Suppressor macrophage treated with lipopolysaccharide for 4 hours (primary cell): ENCODE results near the gene TDRD3.
"Not testable (repeated sequence)": the region's sequence is repeated elsewhere in the genome, so short reads cannot be mapped to it uniquely, and the experiment has no call there.

ENCODE experiments used
- DNase-seq: peaks from one replicate; pipeline ENCODE4 v3.0.0-alpha.2; 2020

TDRD3 gene

DNA sequence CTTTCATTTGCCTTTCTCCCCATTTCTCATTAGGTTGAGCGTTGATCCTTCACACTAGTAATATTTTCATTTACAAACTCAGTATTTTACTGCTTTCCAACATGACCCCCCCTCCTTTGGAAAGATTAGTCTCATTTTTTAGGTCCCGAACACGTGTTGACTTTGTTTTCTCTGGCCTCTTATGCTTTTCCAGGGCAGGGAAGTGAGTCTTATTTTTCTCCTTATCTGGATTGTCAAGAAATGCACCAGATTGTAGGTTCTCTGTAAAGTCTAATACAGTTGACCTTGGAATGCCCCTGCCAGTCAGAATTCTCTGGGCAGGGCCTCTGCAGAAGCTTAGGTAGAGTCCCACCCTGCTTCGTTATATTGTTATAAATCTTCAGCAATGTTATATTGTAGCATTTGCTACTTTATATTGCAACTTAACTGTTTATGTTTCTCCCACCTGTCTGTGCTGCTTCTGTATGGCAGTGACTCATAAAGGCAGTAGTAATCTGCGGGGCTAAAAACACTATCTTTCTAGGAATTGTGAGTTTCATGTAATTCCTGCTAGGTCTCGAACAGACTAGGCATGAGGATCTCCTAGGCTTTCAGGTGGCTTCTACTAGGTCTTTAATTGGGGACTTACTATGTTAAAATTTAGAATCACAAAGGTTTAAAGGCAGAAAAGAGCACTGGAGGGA, 2.0 kb downstream of the TDRD3 start:
- DNase-seq = no peak

DNA sequence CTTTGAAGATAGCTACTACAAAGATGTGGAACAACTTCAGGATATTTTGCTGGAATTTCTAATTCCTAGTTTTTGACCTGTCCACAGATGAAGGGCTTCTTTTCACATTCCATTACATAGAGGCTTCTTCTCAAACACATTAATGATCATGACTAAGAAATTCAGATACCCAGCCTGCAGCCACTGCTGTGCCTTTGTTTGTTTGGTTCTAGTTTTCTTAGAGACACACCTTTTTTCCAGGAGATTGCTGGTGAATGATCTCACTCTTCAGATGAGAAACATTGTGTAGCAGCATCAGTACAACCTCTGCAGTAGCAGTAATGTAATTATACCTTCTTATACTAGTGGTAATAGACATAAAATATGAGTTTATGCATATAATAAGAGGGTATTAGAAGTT, 5.0 kb downstream of the TDRD3 start:
- DNase-seq = no peak

DNA sequence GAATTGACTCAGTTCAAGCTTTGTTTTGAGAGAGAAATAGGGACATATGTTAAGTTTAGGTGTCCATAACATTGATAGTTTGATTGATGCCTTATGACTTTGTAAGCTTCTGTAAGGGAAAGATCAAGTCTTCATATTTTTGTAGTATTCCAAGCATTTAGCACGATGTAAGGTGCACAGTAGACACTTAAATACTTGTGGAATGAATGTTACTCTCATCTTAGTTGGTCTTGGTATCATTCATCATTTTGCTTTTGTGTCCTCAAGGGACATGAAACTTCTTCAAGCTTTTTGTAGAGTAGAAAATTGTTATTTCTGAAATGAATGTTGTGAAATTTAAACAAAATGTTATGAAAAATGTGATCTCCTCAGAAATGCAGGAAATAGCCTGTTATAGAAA, 10.1 kb downstream of the TDRD3 start:
- no peak for DNase-seq

DNA sequence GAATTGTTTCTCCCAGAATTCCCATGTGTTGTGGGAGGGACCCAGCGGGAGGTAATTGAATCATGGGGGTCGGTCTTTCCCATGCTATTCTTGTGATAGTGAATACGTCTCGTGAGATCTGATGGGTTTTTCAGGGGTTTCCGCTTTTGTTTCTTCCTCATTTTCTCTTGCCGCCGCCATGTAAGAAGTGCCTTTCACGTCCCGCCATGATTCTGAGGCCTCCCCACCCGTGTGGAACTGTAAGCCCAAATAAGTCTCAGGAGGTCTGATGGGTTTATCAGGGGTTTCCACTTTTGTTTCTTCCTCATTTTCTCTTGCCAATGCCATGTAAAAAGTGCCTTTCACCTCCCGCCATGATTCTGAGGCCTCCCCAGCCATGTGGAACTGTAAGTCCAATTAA, 10.8 kb downstream of the TDRD3 start:
- not testable (repeated sequence) for DNase-seq

DNA sequence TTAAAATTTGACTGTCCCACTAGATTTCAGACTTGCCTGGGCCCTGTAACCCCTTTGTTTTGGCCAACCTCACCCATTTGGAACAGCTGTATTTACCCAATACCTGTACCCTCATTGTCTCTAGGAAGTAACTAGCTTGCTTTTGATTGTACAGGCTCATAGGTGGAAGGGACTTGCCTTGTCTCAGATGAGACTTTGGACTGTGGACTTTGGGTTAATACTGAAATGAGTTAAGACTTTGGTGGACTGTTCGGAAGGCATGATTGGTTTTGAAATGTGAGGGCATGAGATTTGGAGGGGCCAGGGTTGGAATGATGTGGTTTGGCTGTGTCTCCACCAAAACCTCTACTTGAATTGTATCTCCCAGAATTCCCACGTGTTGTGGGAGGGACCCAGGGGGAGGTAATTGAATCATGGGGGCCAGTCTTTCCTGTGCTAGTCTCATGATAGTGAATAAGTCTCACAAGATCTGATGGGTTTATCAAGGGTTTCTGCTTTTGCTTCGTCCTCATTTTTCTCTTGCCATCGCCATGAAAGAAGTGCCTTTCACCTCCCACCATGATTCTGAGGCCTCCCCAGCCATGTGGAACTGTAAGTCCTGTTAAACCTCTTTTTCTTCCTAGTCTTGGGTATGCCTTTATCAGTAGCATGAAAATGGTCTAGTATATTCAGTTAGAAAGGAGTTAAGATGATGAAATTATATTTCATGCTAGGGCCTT, 12.7 kb downstream of the TDRD3 start:
- not testable (repeated sequence) for DNase-seq

DNA sequence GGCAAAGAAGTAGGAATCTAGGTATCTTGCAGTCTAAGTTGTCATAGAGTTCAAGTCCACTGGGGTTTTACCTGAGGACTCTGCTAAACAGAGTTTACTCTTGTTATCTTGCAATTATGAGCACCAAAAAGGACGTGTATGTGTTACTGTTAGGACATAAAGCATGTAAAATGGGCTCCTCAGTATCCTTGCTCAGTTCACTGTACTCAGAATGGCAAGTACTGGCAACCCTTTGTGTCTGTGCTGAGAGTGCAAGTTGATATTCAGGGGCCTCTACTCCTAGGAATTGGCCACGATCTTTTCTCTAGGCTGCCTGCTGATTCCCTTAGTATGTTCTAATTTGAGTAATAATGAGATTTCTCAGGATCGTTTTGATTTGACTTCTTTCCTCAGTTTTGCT, 13.3 kb downstream of the TDRD3 start:
- no peak for DNase-seq

DNA sequence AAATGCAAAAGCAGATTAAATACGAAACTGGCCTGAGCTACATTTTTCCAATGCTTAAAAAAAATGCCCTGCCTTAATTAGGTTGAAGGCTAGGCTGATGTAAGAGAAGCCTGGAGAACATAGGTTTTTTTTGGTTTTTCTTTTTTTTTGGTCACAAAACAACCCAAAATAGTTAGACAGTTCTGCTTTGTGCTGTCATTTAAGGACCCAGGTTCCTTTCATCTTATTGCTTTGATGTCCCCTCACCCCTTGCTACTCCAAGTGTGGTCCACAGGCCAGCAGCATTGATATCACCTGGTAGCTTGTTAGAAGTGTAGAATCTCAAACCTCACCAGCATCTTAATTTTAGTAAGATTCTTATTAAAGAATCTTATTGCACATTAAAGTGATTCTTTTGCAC, 14.4 kb downstream of the TDRD3 start:
- no peak for DNase-seq

DNA sequence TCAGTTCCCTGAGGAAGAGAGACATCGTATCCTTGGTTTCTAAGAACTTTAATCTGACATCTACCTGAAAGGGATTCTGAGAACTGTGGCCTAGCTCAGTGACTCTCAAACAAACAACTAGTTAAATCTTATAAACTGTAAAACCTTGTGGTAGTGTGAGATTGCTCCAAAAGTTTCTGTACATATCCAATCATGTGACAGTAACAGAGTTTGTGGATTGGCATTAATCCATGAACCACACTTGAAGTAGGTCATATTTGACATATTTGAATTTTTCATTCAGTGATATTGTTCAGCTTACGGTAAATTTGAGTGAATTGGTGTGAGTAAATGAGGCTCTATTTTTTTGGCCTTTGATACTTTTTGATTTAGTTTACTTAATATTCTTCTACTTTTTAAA, 15.0 kb downstream of the TDRD3 start:
- no peak for DNase-seq

DNA sequence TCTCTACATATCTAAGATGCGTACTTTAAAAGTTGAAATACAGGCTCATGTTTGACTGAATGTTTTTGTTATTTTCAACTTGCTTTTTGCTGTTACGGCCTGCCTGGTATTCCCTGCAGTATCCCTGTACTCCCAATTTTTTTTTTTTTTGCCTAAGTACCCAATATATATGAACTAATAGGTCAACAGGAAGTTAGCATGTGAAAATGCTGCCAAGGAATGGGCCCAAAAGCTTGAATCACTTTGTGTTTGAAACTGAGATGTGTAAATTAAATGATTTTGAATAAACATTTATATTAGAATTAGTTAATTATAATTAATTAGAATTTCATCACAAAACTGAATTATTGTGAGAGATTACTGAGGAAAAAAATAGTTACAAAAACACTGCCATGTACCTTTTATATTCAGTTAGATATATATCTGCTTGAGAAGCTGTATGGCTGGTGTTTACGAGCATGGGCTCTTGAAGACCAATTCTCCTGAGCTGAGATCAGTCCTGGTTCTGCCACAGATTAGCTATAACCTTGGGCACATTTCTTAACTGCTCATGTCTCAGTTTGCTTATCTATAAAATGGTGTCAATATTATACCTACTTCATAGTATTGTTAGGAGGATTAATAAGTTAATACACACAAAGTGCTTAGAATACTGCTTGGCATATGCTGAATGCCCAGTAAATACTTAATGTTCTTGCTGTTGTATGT, 16.0 kb downstream of the TDRD3 start:
- no peak for DNase-seq

DNA sequence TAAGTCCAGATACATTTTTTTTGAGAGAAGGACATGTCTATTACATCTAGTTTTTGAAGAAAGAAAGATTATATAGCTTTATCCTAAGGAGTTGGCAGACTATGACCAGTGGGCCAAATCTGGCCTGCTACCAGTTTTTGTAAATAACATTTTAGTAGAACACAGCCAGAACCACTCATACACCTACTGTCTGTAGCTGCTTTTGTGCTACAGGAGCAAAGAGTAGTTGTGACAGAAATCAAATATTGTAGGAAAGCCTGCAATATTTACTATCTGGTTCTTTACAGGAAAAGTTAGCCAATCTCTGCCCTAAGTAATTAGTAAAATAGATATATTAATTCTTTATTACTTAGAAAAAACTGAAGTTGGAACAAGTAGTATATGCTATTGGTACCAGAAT, 17.2 kb downstream of the TDRD3 start:
- DNase-seq = no peak

DNA sequence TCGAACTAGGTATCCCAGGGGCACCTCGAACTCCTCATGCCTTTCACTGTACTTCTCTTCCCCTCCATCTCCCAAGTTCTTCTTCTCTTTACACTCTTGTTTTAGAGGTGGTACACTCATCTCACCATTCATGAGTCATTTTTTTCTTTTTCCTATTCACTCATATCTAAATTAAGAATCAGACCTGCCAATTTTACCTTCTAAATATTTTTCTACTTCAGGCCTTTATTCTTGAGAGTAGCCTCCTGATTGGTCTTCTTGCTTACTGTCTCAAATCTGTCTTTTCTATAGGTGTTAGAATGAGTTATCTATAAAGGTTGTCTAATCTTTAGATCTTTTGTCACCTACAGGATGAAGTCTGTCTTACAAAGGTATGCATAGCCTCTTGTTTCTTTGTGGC, 20.7 kb downstream of the TDRD3 start:
- DNase-seq = no peak

DNA sequence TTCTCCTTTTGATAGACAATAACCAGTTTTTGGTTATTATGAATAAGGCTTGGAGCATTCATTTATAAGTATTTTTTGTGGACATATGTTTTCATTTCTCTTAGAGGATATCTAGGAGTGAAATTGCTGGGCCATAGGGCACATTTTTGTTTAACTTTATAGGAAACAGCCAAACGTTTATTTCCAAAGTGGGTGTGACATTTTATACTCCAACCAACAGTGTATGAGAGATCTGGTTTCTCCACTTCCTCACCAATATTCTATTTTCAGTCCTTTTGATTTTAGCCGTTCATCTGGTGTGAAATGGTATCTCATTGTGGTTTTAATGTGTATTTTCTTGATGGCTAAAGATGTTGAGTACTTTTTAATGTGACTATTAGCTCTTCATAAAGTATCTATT, 21.9 kb downstream of the TDRD3 start:
- DNase-seq = no peak

DNA sequence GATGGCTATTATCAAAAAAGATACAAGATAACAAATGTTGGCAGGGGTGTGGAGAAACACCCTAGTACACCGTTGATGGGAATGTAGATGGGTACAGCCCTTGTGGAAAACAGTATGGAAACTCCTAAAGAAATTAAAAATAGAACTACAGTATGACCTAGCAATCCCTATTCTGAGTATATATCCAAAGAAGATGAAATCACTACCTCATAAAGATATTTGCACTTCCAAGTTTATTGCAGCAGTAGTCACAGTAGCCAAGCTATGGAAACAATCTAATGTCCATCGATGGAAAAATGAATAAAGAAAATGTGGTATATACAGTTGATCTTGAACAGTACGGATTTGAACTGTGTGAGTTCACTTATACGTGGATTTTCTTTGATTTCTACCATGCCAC, 28.3 kb downstream of the TDRD3 start:
- no peak for DNase-seq

DNA sequence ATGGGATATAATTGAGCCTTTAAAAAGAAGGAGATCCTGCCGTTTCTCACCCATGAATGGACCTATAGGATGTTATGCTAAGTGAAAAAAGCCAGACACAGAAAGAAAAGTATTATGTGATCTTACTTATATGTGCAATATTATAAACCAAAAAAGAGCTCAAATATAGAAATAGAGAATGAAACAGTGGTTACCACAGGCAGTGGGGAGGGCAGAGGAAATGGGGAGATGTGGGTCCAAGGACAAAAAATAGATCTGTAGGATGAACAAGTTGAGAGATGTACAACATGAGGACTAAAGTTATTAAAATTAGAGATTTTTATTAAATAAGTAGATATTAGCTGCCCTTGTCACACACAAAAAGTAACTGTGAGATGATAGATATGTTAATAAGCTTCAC, 29.1 kb downstream of the TDRD3 start:
- DNase-seq = no peak

DNA sequence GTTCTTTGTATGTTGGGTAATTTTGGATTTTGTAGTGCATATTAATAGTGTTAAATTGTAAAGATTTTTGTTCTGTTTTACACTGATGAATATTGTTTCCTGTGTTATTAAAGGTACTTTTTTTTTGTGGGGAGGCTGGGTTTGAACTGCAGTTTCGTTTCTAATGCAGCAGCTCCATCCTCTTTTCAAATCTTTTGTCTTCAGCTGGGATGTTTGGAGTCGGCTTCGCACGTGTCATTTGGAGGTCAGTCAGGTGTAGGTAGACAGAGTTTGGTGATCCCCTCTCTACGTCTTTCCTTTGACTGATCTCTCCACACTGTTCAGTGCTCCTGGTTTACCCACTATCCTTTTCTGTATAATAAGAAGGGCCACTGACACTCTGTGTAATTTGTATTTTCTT, 30.3 kb downstream of the TDRD3 start:
- DNase-seq = no peak

DNA sequence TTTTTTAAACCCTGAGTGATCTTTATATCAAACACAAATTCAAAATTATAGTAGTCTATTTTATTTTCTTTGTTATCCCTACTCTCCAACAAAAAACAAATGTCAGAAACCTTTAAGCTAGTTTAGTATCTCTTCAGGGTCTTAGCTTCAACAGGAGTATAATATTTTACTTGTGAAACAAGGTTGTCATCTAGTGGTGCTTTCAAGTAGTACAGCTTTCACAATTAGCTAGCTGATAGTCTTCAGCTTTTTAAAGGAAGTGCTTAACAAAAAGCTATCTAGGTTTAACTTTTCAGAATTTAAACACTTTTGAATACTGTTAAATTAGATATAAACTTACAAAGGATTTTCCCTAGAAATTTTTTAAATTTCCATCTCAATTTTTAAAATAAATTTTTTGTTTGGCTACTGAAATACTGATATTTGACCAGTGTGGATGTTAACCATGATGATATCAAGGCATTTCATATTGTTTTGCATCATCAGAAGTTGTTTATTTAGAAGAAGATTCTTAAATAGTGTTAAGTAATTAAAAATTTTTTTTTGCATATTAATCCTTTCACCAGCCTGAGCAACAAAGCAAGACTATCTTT, 34.2 kb downstream of the TDRD3 start:
- DNase-seq = peak; percentile 69

DNA sequence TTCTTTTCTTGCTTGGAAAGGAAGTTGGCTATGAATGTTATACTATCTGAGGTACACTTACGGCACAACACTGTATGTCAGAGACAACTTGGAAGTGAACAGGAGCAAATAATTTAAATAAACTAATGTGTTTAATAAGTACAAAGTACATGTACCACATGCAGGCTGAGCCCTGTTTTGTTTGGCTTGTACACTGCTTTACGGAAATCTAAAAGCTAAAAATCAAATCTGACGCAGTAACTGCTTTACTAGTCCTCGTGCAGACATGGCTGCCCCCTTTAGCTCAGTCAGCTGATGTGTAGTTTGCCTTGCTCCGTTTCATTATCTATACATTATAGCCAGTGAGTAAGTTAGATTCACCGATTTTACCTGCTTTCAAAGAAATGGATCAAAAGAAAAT, 36.5 kb downstream of the TDRD3 start:
- DNase-seq = no peak

DNA sequence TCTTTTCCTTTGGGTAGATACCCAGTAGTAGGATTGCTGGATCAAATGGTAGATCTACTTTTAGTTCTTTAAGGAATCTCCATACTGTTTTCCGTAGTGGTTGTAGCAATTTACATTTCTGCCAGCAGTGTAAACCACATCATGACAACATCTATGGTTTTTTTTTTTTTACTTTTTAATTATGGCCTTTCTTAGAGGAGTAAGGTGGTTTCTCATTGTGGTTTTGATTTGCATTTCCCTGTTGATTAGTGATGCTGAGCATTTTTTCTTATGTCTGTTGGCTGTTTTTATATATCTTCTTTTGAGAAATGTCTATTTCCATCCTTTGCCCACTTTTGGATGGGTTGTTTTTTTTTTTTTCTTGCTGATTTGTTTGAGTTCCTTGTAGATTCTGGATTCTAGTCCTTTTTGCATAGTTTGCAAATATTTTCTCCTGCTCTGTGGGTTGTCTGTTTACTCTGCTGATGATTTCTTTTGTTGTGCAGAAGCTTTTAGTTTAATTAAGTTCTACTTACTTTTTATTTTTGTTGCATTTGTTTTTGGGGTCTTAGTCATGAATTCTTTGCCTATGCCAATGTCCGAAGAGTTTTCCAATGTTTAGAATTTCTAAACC, 38.8 kb downstream of the TDRD3 start:
- no peak for DNase-seq

DNA sequence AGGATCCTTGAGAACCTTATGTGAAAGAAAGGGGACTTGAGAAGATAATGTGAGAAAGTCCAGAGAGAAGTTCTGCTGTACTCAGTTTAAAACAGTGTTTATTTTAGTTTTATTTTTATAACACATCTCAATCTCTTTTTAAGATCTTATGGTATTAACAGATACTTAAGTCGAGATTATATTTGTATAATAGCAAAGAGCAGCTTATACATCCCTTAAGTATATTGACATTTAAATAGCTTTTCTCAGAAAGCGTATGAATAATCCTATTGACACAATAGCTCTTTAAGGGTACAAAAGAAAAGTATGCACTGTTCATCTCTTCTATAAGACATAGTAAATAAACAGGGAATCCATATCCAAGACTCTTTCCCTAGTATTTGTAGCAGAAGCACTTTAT, 42.2 kb downstream of the TDRD3 start:
- no peak for DNase-seq

DNA sequence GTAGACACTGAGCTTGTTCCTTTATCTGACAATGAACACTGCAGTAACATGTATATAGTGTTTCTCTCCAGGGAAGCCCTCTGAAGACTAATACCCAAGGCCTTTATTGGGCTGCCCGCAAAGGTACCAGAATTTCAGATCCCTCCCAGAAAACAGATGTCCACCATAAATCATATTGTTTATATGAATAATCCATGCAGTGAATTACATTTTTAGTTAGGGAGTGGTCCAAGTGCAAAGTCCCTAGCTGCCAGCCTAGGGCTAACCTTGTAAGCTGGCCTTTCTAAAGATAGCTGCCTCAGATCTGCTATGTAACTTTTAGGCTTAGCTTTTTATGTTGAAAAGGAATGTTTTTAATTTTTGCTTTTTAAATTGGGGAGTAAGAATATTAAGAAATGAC, 44.7 kb downstream of the TDRD3 start:
- no peak for DNase-seq

DNA sequence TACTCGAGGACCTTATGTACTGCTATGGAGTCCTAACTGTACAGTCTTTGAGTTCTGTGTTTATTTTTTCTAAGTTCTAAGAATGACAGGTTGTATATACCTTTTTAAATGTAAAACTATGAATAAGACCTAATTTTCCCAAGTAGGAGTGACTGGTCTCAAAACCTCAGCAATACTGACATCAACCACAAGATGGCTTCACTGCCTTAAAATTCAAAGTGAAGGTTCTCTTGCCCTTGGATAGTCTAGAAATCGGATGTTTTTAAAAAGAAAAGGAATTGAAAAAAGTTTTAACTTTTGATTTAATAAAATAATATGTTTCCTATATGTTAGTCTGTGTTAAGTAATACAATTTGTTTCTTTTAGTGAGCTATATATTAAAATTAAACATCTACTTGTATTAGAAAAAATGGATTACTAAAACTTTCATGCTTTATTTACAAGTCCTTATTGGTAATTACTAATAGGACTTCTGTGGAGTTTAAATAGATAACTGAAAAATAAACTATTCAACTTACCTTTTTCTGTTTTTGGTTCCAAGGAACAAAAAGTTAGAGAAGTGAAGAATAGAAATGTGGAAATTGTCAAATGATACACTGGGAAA, 52.0 kb downstream of the TDRD3 start:
- peak; percentile 58 for DNase-seq

DNA sequence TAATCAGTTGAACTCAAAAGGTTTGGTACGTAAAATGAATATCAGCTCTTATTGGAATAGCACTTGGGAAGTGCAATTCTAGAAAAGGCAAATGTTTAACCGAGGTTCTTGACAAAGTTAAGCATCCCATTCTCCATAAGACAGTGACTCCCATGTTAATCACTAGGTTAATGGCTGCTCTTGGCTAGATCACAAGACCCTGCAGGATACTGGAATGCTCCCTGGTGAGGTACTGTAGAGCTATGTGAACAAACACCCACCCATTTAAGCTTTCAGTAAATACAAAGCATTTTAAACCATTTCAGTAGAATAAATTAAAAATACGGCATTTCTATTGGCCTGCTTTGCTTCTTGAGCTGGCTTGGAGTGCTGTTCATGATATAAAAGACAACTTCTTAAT, 56.5 kb downstream of the TDRD3 start:
- DNase-seq = no peak

DNA sequence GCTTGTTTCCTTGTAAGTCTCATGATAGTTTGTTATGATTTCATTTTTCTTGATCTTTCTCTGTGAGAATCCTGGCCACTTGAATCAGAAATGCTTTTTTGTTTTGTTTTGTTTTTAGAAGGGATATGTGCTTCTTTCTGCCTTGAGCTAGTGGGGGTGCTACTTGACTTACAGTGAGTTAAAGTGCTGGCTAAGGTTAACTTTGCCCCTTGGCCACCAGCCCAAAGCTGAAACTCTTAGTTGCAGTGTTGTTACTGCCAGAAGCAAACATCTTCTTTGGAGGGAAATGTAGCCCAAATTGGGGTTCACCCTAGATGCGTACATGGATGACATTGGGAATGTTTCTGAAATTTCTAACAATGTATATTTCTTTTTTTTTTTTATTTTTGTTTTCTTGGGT, 57.4 kb downstream of the TDRD3 start:
- DNase-seq = no peak
